ENCODE measurements around the gene EMP2.
"Not testable (repeated sequence)": the region's sequence is repeated elsewhere in the genome, so short reads cannot be mapped to it uniquely, and the experiment has no call there.

The EMP2 gene

DNA sequence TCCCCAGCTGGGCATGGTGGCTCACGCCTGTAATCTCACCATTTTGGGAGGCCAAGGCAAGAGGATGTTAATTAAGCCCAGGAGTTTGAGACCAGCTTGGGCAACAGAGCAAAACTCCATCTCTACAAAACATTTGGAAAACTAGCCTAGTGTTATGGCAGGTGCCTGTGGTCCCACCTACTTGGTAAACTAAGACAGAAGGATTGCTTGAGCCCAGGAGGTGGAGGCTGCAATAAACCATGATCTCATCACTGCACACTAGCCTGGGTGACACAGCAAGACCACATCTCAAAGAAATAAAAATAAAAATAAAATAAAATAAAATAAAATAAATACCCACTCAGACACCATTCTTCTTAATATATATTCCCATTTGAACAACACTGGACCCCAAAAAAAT, 32.0 kb downstream of the EMP2 start:
- H3K4me1 ChIP-seq (ENCODE audit: control insufficient read depth, insufficient read depth, low read length, unreplicated experiment) = no peaks in the 10 kb centered on the region
- no peak overlapping the region for H3K27ac ChIP-seq (ENCODE audit: low read depth, low read length)
- no peak overlapping the region for H3K4me3 ChIP-seq (ENCODE audit: low read depth, low read length)
- H3K27me3 ChIP-seq (ENCODE audit: insufficient read depth, low read length) = no peaks in the 10 kb centered on the region
- peaks cover 25% of the 10 kb centered on the region; the same call in 1 of the 2 replicates for H3K36me3 ChIP-seq (ENCODE audit: insufficient read depth, low read length)
- no peak overlapping the region for H2AFZ ChIP-seq (ENCODE audit: low read length, unreplicated experiment)
- peaks cover 8% of the 10 kb centered on the region for H3K79me2 ChIP-seq (ENCODE audit: control insufficient read depth, insufficient read depth, low read length, unreplicated experiment)

- Histone ChIP-seq H3K36me3 (ENCODE audit: insufficient read depth, low read length) (peaks cover 25% of the 10 kb centered on the region; the same call in 1 of the 2 replicates), H3K27ac (ENCODE audit: low read depth, low read length) (no peak overlapping the region), H3K4me1 (ENCODE audit: control insufficient read depth, insufficient read depth, low read length, unreplicated experiment) (no peaks in the 10 kb centered on the region), H2AFZ (ENCODE audit: low read length, unreplicated experiment) (no peak overlapping the region), H3K4me3 (ENCODE audit: low read depth, low read length) (no peak overlapping the region), H3K27me3 (ENCODE audit: insufficient read depth, low read length) (no peaks in the 10 kb centered on the region), H3K79me2 (ENCODE audit: control insufficient read depth, insufficient read depth, low read length, unreplicated experiment) (peaks cover 5% of the 10 kb centered on the region)
These were observed 32.7 kb downstream of the EMP2 start for GRCh38 chr16:10547708-10548107.

GRCh38 chr16:10543231-10543977, 37.0 kb downstream of the EMP2 start:
- H3K27me3 ChIP-seq (ENCODE audit: insufficient read depth, low read length) = no peaks in the 10 kb centered on the region
- no peaks in the 10 kb centered on the region for H3K4me1 ChIP-seq (ENCODE audit: control insufficient read depth, insufficient read depth, low read length, unreplicated experiment)
- H3K27ac ChIP-seq (ENCODE audit: low read depth, low read length) = no peak overlapping the region
- no peaks in the 10 kb centered on the region for H3K79me2 ChIP-seq (ENCODE audit: control insufficient read depth, insufficient read depth, low read length, unreplicated experiment)
- H3K4me3 ChIP-seq (ENCODE audit: low read depth, low read length) = no peak overlapping the region
- H3K36me3 ChIP-seq (ENCODE audit: insufficient read depth, low read length) = peaks cover 18% of the 10 kb centered on the region; the same call in 1 of the 2 replicates
- H2AFZ ChIP-seq (ENCODE audit: low read length, unreplicated experiment) = no peak overlapping the region

- no peaks in the 10 kb centered on the region for H3K4me1 ChIP-seq (ENCODE audit: control insufficient read depth, insufficient read depth, low read length, unreplicated experiment)
- 0 out of 2 replicates have a peak, but pooled peaks cover 6% of the 10 kb centered on the region for H3K36me3 ChIP-seq (ENCODE audit: insufficient read depth, low read length)
- H2AFZ ChIP-seq (ENCODE audit: low read length, unreplicated experiment) = no peak overlapping the region
- no peaks in the 10 kb centered on the region for H3K79me2 ChIP-seq (ENCODE audit: control insufficient read depth, insufficient read depth, low read length, unreplicated experiment)
- no peak overlapping the region for H3K4me3 ChIP-seq (ENCODE audit: low read depth, low read length)
- H3K27ac ChIP-seq (ENCODE audit: low read depth, low read length) = no peak overlapping the region
- no peaks in the 10 kb centered on the region for H3K27me3 ChIP-seq (ENCODE audit: insufficient read depth, low read length)
These were observed 39.0 kb downstream of the EMP2 start for GRCh38 chr16:10541366-10541765.

DNA sequence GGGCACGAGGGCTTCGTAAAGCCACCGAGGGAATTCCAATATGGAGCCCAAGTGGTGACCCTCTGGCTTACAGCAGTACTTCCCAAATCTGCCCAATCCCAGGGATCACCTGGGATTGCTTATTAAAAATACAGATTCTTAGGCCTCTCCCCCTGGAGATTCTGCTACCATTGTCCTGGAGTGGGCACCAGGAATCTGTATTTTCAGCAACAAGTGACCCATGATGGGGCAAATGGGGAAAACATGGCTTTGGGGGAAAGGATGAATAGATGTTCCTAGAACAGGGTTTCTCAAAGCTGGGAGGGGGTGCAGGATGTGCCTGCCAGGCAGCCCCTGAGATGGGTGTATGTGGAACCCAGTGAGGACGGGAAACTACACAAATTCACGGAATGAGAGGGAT, 40.6 kb downstream of the EMP2 start:
- no peaks in the 10 kb centered on the region for H3K36me3 ChIP-seq (ENCODE audit: insufficient read depth, low read length)
- H3K79me2 ChIP-seq (ENCODE audit: control insufficient read depth, insufficient read depth, low read length, unreplicated experiment) = no peaks in the 10 kb centered on the region
- no peaks in the 10 kb centered on the region for H3K4me1 ChIP-seq (ENCODE audit: control insufficient read depth, insufficient read depth, low read length, unreplicated experiment)
- H2AFZ ChIP-seq (ENCODE audit: low read length, unreplicated experiment) = no peak overlapping the region
- no peak overlapping the region for H3K4me3 ChIP-seq (ENCODE audit: low read depth, low read length)
- no peak overlapping the region for H3K27ac ChIP-seq (ENCODE audit: low read depth, low read length)
- H3K27me3 ChIP-seq (ENCODE audit: insufficient read depth, low read length) = no peaks in the 10 kb centered on the region

- peaks cover under 1% of the 10 kb centered on the region for H3K4me1 ChIP-seq (ENCODE audit: control insufficient read depth, insufficient read depth, low read length, unreplicated experiment)
- H3K36me3 ChIP-seq (ENCODE audit: insufficient read depth, low read length) = no peaks in the 10 kb centered on the region
- no peak overlapping the region for H2AFZ ChIP-seq (ENCODE audit: low read length, unreplicated experiment)
- no peaks in the 10 kb centered on the region for H3K27me3 ChIP-seq (ENCODE audit: insufficient read depth, low read length)
- no peak overlapping the region for H3K4me3 ChIP-seq (ENCODE audit: low read depth, low read length)
- H3K27ac ChIP-seq (ENCODE audit: low read depth, low read length) = no peak overlapping the region
- H3K79me2 ChIP-seq (ENCODE audit: control insufficient read depth, insufficient read depth, low read length, unreplicated experiment) = no peaks in the 10 kb centered on the region
These were observed 41.2 kb downstream of the EMP2 start for GRCh38 chr16:10539236-10539635.

DNA sequence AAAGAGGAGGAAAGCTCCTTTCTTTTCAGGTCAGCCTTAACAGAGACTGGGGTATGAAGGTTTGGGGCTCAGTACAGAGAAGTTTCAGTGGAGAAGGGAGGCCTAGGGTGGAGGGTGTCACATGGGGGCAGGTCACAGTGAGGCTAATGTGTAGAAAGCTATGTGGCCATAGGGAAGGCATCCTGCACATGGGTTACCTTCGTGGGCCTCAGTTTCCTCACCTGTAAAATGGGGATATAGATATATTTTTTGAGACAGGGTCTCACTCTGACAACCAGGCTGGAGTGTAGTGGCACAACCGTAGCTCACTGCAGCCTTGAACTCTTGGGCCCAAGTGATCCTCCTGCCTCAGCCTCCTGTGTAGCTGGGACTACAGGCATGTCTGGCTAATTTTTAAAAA, 41.8 kb downstream of the EMP2 start:
- Histone ChIP-seq H3K27ac (ENCODE audit: low read depth, low read length) (no peak overlapping the region), H3K27me3 (ENCODE audit: insufficient read depth, low read length) (no peaks in the 10 kb centered on the region), H3K79me2 (ENCODE audit: control insufficient read depth, insufficient read depth, low read length, unreplicated experiment) (no peaks in the 10 kb centered on the region), H2AFZ (ENCODE audit: low read length, unreplicated experiment) (no peak overlapping the region), H3K36me3 (ENCODE audit: insufficient read depth, low read length) (no peaks in the 10 kb centered on the region), H3K4me3 (ENCODE audit: low read depth, low read length) (no peak overlapping the region), H3K4me1 (ENCODE audit: control insufficient read depth, insufficient read depth, low read length, unreplicated experiment) (peaks cover 5% of the 10 kb centered on the region)

DNA sequence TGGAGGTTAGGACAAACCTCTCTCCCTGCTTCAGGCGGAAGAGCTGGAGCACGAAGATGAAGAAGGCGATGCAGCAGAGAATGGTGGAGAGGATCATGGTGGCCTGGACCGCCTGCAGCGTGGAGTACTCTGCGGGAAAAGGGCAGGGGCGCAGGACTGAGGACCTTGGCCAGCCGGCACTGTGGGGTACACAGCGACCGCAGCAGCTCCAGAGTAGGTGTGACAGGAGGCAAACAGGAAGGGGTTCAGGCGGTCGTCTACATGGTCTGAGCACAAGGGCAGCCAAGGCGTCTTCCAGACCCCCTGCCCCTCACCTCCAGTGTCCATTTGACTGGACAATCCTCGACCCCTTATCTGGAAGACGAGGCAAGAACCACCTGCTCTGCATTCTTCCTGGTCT, 42.5 kb downstream of the EMP2 start:
- Histone ChIP-seq H3K36me3 (ENCODE audit: insufficient read depth, low read length) (no peaks in the 10 kb centered on the region), H3K27me3 (ENCODE audit: insufficient read depth, low read length) (no peaks in the 10 kb centered on the region), H3K4me1 (ENCODE audit: control insufficient read depth, insufficient read depth, low read length, unreplicated experiment) (peaks cover 9% of the 10 kb centered on the region), H3K4me3 (ENCODE audit: low read depth, low read length) (no peak overlapping the region), H2AFZ (ENCODE audit: low read length, unreplicated experiment) (no peak overlapping the region), H3K79me2 (ENCODE audit: control insufficient read depth, insufficient read depth, low read length, unreplicated experiment) (no peaks in the 10 kb centered on the region), H3K27ac (ENCODE audit: low read depth, low read length) (no peak overlapping the region)

- Histone ChIP-seq H3K4me3 (ENCODE audit: low read depth, low read length) (no peak overlapping the region), H2AFZ (ENCODE audit: low read length, unreplicated experiment) (no peak overlapping the region)
These were observed 43.5 kb downstream of the EMP2 start for GRCh38 chr16:10536814-10537389.

GRCh38 chr16:10536328-10536727, 44.1 kb downstream of the EMP2 start:
- not testable (repeated sequence) for H3K27me3 ChIP-seq (ENCODE audit: insufficient read depth, low read length); H3K79me2 ChIP-seq (ENCODE audit: control insufficient read depth, insufficient read depth, low read length, unreplicated experiment); H2AFZ ChIP-seq (ENCODE audit: low read length, unreplicated experiment); H3K4me1 ChIP-seq (ENCODE audit: control insufficient read depth, insufficient read depth, low read length, unreplicated experiment); H3K27ac ChIP-seq (ENCODE audit: low read depth, low read length); H3K4me3 ChIP-seq (ENCODE audit: low read depth, low read length); H3K36me3 ChIP-seq (ENCODE audit: insufficient read depth, low read length)

More at GRCh38 chr16:10536814-10537389, 43.5 kb downstream of the EMP2 start:
- H3K27me3 ChIP-seq (ENCODE audit: insufficient read depth, low read length) = no peaks in the 10 kb centered on the region
- no peak overlapping the region for H3K27ac ChIP-seq (ENCODE audit: low read depth, low read length)
- H3K4me1 ChIP-seq (ENCODE audit: control insufficient read depth, insufficient read depth, low read length, unreplicated experiment) = peaks cover 9% of the 10 kb centered on the region
- no peaks in the 10 kb centered on the region for H3K36me3 ChIP-seq (ENCODE audit: insufficient read depth, low read length)
- H3K79me2 ChIP-seq (ENCODE audit: control insufficient read depth, insufficient read depth, low read length, unreplicated experiment) = no peaks in the 10 kb centered on the region

GRCh38 chr16:10535461-10535860, 44.9 kb downstream of the EMP2 start:
- Histone ChIP-seq H3K79me2 (ENCODE audit: control insufficient read depth, insufficient read depth, low read length, unreplicated experiment) (no peaks in the 10 kb centered on the region), H3K27me3 (ENCODE audit: insufficient read depth, low read length) (no peaks in the 10 kb centered on the region), H3K36me3 (ENCODE audit: insufficient read depth, low read length) (no peaks in the 10 kb centered on the region), H3K4me3 (ENCODE audit: low read depth, low read length) (no peak overlapping the region), H2AFZ (ENCODE audit: low read length, unreplicated experiment) (no peak overlapping the region), H3K27ac (ENCODE audit: low read depth, low read length) (no peak overlapping the region), H3K4me1 (ENCODE audit: control insufficient read depth, insufficient read depth, low read length, unreplicated experiment) (peaks cover 9% of the 10 kb centered on the region)
